Stimulated activated CD8-positive, alpha-beta memory T cell treated with anti-CD3 and anti-CD28 coated beads, Interleukin-15, amount 100 ng/mL, for 48 hours (primary cell): ENCODE data around the gene CNGA3.

ENCODE experiments used
- DNase-seq, 2 donors: peaks; one replicate each; pipeline ENCODE4 v3.0.0-alpha.2; 2020; ENCODE audit warnings: low read depth in 2 of 2

Gene CNGA3

GRCh38 chr2:98327776-98328175 lies 18.5 kb upstream of the CNGA3 start:
- no peak for DNase-seq

- DNase-seq = no peak
Observed at GRCh38 chr2:98329549-98329948, 16.7 kb upstream of the CNGA3 start.

- DNase-seq = no peak
Observed at GRCh38 chr2:98332989-98333388, 13.3 kb upstream of the CNGA3 start.

- DNase-seq = no peak
Observed at GRCh38 chr2:98333922-98334321, 12.3 kb upstream of the CNGA3 start.

DNA sequence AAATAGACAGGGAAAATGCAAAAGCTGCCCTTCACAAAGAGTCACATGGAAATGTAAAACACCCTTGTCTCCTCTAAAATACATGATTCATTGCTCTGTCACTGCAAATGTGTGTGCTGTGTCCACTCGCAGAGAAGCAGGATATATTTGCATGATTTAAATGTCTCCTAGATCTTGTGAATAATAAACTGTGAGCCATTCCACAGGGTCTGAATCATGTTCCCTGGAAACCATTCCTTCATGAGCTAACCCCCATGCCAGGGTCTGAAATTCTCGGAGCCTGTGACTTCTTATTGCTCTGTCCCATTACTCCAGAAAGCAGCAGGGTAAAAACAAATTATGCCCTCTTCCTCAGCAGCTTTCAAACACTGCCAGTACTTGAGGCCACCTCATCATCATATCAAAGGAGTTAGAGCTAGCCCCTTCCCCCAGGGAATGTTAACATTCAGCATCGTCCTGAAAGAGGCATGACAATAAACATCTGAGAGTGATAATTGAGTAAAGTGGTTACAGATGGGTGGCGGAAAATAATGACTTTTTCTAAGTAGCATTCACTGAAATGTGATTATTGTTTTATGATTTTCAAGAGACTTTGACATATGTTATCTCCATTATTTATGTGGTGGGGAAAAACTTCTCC lies 11.7 kb upstream of the CNGA3 start:
- no peak for DNase-seq

- DNase-seq = no peak
Observed at GRCh38 chr2:98335271-98335670, 11.0 kb upstream of the CNGA3 start.

DNA sequence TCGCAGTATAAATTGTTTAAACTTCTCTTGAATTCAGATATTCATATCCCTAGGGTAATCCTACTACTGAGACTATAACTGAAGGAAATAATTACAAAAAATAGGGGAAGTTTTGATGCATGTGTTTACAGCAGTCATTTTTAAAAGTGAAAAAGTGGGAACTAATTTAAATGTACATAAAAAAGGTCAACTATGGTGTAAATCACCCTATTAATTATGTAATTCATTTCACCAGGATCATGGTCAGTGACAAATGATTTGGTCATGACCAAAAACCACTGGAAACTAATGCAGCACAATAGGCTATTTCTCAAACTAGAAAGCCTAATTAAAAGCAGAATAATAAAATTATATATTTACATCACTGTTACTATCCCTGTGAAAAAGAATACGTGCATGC lies 5.0 kb upstream of the CNGA3 start:
- DNase-seq = no peak

DNA sequence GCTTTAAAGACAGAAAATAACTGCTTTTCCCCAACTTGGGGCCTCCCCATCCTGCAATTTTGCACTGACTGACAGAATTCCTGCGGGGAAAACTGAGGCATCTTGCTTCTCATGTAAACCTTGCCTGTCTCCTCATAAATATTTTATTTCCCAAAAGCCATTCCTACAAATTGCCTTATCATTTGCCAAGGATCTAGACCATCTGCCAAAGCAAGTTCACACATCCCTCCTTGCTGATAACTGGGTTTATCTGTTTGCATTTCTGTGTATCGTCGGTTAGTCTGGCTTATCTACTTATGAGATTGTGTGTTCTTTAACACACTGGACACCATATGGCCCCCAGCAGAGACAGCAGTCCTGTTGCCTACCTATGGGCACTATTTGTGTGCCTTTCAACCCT lies 3.0 kb upstream of the CNGA3 start:
- DNase-seq = no peak

DNA sequence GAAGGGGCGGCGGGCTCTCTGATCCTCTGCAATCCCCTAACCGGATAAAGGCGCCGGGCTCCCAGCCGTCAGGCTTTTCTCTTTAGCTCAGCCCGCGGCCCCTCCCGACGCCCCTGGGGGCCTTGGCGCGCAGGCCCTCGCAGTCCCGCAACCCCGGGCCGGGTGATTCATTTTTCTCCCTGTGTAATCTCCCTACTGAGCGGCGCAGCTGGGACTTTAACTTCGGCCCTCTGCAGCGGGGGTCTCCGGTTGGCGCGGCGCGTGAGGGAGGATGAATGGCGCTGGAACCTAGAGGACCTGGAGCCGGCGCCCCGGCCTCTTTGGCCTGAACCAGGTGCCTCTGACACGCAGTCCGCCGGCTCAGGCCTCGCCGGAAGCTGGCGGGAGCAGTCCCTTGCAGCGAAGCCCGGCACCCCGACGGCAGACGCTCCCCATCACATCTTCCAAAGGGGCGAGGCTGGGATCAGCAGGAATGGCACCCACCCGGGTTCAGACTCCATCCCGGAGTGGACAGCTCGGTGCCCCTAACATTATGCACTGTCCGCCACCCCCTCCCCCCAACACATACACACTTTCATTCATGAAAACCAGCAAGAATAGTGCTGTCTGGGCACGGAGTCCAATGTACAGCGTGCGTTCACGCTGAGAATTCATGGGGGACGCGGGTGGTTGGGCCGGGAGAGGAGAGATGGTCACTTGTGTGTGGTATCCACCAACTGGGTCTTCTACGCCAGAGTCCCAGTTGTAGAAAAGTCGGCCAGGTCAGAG lies 1.2 kb downstream of the CNGA3 start:
- DNase-seq = no peak

DNA sequence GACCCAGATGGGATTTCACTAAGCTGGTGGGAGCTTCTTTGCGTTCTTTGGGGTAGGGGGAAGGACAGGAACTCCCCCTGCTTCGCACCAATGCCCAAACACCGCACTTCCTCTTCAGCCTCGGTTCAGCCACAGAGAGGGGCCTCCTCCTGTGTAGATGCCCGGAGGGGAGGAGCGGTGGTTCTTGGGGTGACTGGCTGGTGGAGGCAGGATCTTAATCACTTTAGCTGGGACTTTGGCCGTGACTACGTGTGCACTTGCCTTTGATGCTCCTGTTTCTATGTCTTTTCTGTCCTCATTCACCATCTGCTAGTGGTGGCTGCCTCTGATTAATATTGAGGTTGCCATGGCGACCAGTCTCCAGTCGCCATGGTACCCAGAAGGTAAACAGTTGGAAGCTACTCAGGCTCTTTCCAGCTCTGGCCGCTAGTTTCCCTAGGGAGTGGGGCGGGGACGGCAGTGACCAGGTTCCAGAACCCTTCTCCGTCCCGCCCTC lies 1.9 kb downstream of the CNGA3 start:
- DNase-seq = no peak

DNA sequence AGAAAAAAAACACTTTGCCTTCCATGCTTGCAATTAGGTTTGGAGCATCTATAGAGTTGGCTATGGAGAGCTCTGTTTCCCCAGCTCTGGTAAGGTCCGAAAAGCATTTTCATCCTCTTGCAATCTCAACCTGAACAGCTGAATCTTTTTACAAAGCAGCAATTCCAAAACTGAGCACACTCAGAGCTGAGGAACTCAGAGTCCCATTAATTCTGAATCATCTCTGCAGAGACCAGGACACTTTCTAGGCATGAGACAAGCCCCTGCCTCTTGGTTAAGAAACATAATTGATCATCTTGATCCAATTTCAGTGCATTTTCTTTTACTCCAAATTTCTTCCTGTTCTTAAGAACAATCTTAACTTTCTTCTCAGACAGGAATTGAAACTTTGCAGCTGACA lies 4.2 kb downstream of the CNGA3 start:
- DNase-seq = no peak

DNA sequence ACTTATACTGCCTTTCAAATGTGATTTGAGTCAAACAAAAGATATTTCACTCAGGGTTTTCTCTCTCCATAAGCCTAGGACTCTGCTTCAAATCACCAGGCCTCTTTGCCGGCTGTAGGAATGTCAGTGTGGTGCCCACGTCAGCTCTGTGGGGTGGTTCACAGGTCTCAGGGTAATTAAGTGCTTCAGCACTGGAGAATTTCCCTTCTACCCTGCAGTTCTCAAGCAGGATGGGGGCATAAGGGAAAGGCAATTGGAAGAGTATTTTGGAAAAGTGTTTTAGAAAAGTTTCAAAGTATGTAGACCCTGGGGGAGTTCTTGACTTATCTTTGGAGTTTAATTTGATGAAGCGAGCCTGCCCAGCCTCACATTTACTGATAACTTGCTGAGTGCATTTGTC lies 9.6 kb downstream of the CNGA3 start:
- DNase-seq = no peak

GRCh38 chr2:98356729-98357128 lies 10.5 kb downstream of the CNGA3 start:
- DNase-seq = no peak

DNA sequence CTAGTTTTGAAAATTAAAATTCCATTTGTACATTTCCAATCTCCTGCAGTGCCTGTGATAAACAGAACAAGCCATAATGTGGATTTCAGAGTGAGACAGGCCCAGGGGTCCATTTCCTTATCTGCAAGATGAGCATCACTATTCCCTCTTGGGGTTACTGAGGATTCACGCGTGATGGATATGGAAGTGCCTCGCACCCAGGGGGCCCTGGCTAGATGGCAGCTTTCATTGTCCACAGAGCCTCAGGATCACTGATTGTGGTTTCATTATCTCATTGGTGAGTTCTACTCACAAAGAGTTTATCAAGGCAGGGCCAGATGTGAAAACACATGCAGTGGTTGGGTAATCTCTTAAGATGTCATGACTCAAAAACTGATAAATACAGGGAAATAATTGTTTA lies 11.6 kb downstream of the CNGA3 start:
- no peak for DNase-seq

DNA sequence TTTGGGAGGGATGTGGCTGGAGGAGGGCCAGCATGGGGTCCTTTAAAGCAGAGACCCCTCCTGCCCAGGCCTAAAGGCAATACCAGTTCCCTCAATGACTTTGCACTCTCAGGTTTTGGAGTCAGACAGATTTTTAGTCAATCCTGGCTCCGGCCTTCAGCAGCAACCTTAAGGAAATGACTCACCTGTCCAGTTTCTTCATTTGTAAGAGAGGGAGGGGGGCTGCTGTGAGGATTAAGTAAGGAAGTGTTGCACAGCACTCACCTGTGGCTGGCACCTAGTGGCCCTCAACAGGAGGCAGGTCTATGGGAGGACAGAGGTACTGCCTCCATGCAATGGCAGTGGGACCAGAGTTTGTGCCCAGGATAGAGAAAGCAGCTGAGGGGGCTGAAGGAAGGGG lies 13.7 kb downstream of the CNGA3 start:
- DNase-seq = no peak

- DNase-seq = no peak
Observed at GRCh38 chr2:98367721-98368120, 21.5 kb downstream of the CNGA3 start.

- no peak for DNase-seq
Observed at GRCh38 chr2:98369710-98370239, 23.5 kb downstream of the CNGA3 start.

- no peak for DNase-seq
Observed at GRCh38 chr2:98372121-98372520, 25.9 kb downstream of the CNGA3 start.

DNA sequence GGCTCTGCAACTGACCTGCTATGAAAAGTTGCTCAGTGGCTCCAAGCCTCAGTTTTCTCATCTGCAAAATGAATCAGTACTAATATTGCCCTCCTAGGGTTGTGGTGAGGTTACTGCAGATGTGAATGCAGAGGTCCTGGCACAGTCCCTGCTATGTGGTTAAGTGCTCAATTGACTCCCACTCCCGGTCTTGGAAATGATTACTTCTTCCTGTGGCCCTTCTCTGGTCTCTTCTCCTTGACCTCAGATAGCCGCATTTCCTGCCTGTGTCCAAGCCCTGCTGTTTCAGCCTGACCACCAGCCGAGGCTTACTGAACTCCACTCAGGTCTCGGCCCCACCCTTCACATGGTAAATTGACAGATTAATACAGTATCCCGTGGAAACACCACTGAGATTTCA lies 26.3 kb downstream of the CNGA3 start:
- DNase-seq = no peak

- no peak for DNase-seq
Observed at GRCh38 chr2:98374286-98374685, 28.0 kb downstream of the CNGA3 start.

GRCh38 chr2:98374958-98375570 lies 28.8 kb downstream of the CNGA3 start:
- DNase-seq = no peak

DNA sequence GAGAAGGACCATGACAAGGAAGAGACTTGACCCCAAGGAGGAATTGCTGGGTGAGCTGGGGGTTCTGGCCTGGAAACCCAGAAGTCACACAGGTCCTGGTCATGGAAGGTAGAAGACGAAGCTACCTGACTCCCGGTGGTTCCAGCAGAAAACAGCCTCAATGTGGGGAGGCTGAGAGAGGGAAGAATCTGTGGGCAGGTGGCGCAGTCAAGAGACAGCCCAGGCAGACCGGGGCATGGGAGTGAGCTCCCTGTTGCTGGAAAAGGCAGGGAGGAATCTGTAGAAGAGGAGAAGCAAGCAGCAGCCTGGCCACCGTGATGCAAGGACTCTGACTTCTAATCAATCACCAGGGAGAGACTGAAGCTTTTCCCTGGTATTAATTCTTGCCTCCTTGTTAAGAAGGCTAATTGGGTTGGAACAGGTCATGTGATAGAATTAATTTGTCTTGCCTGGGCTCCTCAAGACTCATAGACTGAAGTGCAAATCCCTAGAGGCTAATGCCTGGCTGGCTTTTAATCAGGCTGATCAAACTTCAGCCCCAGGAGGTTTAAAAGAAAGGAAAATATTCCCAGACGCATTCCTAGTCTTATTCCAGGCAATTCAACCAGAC lies 30.1 kb downstream of the CNGA3 start:
- no peak for DNase-seq
